Measurements from ENCODE around the gene MUSTN1. TPM values are rescaled to one million over a fixed set of nuclear protein-coding genes. Genes with fewer than 3 reads are reported as not detected.

MUSTN1 gene
- total and polyA plus RNA-seq, 8 donors = 0.42 to 63.7 (median 0.55) TPM; not detected in 3

DNA sequence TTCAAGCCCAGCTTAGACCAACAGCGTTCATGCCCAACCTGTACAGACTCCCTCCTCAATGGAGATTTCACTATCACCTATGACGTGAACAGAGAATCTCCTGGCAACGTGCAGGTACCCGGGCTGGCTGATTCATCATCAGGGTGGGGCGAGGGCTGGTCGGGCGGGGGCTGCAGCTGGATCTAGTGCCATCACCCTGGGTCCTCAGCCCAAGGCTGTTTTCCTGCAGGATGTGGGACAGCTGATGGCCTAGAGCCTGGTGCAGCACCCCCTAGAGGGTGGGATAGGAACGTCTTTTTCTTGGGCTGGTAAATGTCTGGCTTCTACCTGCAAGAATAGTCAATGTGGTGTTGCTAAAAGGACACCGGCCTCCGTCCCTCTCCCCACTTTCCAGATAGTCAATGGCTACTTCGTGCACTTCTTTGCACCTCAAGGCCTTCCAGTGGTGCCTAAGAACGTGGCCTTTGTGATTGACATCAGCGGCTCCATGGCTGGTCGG, 35.8 kb downstream of the MUSTN1 start:
- TF ChIP-seq, protein P1, sequence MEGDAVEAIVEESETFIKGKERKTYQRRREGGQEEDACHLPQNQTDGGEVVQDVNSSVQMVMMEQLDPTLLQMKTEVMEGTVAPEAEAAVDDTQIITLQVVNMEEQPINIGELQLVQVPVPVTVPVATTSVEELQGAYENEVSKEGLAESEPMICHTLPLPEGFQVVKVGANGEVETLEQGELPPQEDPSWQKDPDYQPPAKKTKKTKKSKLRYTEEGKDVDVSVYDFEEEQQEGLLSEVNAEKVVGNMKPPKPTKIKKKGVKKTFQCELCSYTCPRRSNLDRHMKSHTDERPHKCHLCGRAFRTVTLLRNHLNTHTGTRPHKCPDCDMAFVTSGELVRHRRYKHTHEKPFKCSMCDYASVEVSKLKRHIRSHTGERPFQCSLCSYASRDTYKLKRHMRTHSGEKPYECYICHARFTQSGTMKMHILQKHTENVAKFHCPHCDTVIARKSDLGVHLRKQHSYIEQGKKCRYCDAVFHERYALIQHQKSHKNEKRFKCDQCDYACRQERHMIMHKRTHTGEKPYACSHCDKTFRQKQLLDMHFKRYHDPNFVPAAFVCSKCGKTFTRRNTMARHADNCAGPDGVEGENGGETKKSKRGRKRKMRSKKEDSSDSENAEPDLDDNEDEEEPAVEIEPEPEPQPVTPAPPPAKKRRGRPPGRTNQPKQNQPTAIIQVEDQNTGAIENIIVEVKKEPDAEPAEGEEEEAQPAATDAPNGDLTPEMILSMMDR (IDR thresholded peaks at IDR 0.05) = peak in 3 of 4 donors; percentile 16 to 36 (median 33)
- ATAC-seq (peak in 3 of 4 donors; percentile 69 to 72 (median 69)), FAIRE-seq (no peak), DNase-seq (peak in 1 of 6 donors; percentile 41)
- Histone ChIP-seq H3K9me3 (no peaks in the 10 kb centered on the region), H3K4me3 (no peak overlapping the region), H3K4me1 (peaks cover 0 to 3% (median 0%) of the 10 kb centered on the region in 3 donors), H3K36me3 (no peaks in the 10 kb centered on the region), H3K27ac (no peak overlapping the region), H3K27me3 (no peaks in the 10 kb centered on the region)
- intact Hi-C loops (cut with DNase I) = no loop called here
- WGBS, 2 donors = 54% methylated on average over 14 of the region's 14 CpGs

DNA sequence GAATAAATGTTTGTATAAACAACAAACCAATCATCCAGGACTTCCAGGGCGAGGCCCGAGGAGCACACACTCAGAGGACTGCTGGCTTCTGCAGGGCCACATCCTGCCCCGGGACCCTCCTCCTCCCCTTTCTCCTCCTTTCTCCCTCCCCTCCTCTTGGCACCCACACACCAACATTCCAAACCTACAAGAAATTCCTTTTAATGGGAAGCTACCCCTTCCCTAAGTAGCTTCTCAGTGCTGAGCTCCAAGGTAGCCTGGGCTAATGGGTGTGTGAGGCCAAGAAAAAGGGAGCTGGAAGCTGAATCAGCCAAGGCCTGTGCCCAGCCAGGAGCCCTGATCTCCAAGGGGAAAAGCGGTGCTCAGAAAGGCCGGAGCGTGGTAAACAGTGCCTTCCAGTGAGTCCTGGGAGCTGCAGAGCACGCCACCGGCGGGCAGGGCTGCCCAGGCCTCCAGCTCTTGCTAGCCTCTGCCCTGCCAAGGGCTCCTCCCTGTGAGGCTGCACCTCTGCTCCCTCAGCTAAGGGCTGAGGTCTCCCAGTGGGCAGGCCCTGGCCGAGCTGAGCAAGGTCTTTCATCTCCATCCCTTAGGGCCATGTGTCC, 36.3 kb downstream of the MUSTN1 start:
- intact Hi-C loops (cut with DNase I) = no loop called here
- no peaks in the 10 kb centered on the region for H3K36me3 ChIP-seq
- no peaks in the 10 kb centered on the region for H3K27me3 ChIP-seq
- no peak overlapping the region for H3K4me3 ChIP-seq
- no peak overlapping the region for H3K27ac ChIP-seq
- TF ChIP-seq, protein P1 (IDR thresholded peaks at IDR 0.05) = no peak
- WGBS, 2 donors = 77 to 92% methylated on average over 10 of the region's 10 CpGs
- ATAC-seq (peak in 1 of 4 donors; percentile 4), DNase-seq (no peak), FAIRE-seq (no peak)
- peaks cover 0 to 3% (median 0%) of the 10 kb centered on the region in 3 donors for H3K4me1 ChIP-seq
- no peaks in the 10 kb centered on the region for H3K9me3 ChIP-seq

DNA sequence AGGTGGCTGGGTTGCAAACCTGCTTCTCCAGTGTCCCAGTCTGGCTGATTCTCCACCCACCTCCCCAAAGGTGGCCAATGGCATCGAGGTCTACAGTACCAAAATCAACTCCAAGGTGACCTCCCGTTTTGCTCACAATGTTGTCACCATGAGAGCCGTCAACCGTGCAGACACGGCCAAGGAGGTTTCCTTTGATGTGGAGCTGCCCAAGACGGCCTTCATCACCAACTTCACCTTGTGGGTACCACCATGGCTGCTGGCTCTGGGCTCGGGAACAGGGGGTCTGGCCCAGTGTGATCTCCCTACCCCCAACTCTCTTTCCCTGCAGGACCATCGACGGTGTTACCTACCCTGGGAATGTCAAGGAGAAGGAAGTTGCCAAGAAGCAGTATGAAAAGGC, 38.4 kb downstream of the MUSTN1 start:
- TF ChIP-seq, protein P1 (IDR thresholded peaks at IDR 0.05) = no peak
- Histone ChIP-seq H3K27ac (no peak overlapping the region), H3K4me3 (no peak overlapping the region), H3K27me3 (no peaks in the 10 kb centered on the region), H3K4me1 (peaks cover 0 to 3% (median 0%) of the 10 kb centered on the region in 3 donors), H3K36me3 (no peaks in the 10 kb centered on the region), H3K9me3 (no peaks in the 10 kb centered on the region)
- ATAC-seq = no peak
- FAIRE-seq = no peak
- no peak for DNase-seq
- intact Hi-C loops (cut with DNase I) = no loop called here
- WGBS, 2 donors = 90 to 98% methylated on average over 9 of the region's 9 CpGs

DNA sequence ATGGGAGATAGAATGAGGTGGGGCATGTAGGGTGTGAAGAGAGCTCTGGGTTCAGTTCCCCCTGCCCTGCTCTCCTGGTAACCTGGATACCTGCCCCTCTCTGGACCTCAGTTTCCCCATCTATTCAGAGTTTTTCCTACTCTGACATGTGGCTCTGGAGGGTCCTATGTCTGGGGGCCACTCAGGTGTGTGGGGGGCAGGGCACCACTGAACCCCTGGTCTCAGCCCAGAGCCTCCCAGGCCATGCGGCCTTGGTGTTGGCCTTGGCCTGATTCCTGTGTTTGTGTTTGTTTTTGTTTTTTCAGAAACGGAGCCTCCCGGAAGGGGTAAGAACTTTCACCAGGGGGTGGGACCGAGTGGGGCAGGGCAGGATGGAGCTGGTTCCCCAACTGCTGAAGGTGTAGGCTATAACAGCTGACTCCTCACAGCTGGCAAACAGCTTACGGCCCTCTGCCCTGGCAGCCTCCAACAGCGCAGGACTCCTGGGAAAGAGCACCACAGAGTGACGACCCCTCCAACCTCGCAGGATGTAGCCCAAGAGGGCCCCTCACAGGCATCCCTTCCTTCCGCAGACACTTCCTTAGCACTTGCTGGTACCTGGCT, 39.4 kb downstream of the MUSTN1 start:
- peak in 3 of 4 donors; percentile 15 to 81 (median 53) for ATAC-seq
- FAIRE-seq = no peak
- DNase-seq = peak in 3 of 6 donors; percentile 27 to 66 (median 34)
- Histone ChIP-seq H3K36me3 (no peaks in the 10 kb centered on the region), H3K4me3 (no peak overlapping the region), H3K9me3 (no peaks in the 10 kb centered on the region), H3K4me1 (peaks cover 0 to 3% (median 0%) of the 10 kb centered on the region in 3 donors), H3K27ac (no peak overlapping the region), H3K27me3 (no peaks in the 10 kb centered on the region)
- intact Hi-C loops (cut with DNase I) = no loop called here
- 45 to 46% methylated on average over 9 of the region's 9 CpGs for WGBS, 2 donors
- TF ChIP-seq, protein P1 (IDR thresholded peaks at IDR 0.05) = no peak
